VCaP (cell line): ENCODE results near the gene SEC62.

Experiments used
- H3K27ac ChIP-seq: fragments of 450-650 bp; 2 replicates; pipeline ENCODE4 v1.5.1; 2017
- CTCF ChIP-seq: fragments of 450-650 bp; conservative IDR thresholded peaks from 2 replicates; pipeline ENCODE4 v1.5.1; 2017; ENCODE audit warnings: mild to moderate bottlenecking, moderate library complexity

Gene SEC62

GRCh38 chr3:169966428-169966950 is at the start of gene SEC62:
Gene SEC62, plus strand, starts transcription at chr3:169966807. Its CDS starts 16 bp downstream, at chr3:169966823.
- peak; percentile 76 for TF ChIP-seq CTCF
- peak within 1 kb of the TSS; percentile 89 for H3K27ac ChIP-seq

GRCh38 chr3:169923189-169923588 is 43.4 kb upstream of the SEC62 start:
- no peak for TF ChIP-seq CTCF
- H3K27ac ChIP-seq = peak overlapping the region; percentile 53

- TF ChIP-seq CTCF = no peak
- peak overlapping the region; percentile 53 for H3K27ac ChIP-seq
Measured at GRCh38 chr3:169923831-169924230, 42.8 kb upstream of the SEC62 start.

- TF ChIP-seq CTCF = peak; percentile 66
- H3K27ac ChIP-seq = no peak overlapping the region
Measured at GRCh38 chr3:169929830-169930519, 36.6 kb upstream of the SEC62 start.

- H3K27ac ChIP-seq = no peak overlapping the region
- no peak for TF ChIP-seq CTCF
Measured at GRCh38 chr3:169930843-169931242, 35.8 kb upstream of the SEC62 start.

- no peak for TF ChIP-seq CTCF
- H3K27ac ChIP-seq = no peak overlapping the region
Measured at GRCh38 chr3:169931747-169932520, 34.7 kb upstream of the SEC62 start.

GRCh38 chr3:169939320-169939719 is 27.3 kb upstream of the SEC62 start:
- H3K27ac ChIP-seq = no peak overlapping the region

More at GRCh38 chr3:169939320-169939719, 27.3 kb upstream of the SEC62 start:
- no peak for TF ChIP-seq CTCF
